Smooth muscle cell of the brain vasculature (primary cell): ENCODE results near the gene PRAMEF25.
"Not testable (repeated sequence)": the region's sequence is repeated elsewhere in the genome, so short reads cannot be mapped to it uniquely, and the experiment has no call there.

Experiments
- DNase-seq: peaks from one replicate; pipeline ENCODE4 v3.0.0-alpha.2; 2012; ENCODE audit warnings: low read depth, low spot score

The PRAMEF25 gene

DNA sequence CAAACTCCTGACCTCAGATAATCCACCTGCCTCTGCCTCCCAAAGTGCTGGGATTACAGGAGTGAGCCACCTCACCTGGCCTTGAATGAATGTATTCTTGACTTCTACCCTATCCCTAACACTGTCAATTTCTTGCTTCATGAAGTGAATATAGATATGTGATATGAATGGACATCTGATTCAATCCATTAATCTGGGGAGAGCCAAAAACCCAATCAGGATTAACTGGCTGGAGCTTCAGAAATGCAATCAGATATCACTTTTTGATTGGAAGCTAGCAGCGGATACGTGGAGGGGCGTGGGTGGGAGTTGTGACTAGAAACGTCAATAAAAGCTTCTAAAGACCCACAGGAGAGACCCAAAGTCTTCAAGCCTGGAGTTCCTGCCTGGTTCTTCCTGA lies at the start of gene PRAMEF25:
Gene PRAMEF25, plus strand, starts transcription at position 301 of the 400 bp plus-strand sequence. CDS start 2,920 bp downstream, outside the sequence.
- DNase-seq, result not testable (repeated sequence)

DNA sequence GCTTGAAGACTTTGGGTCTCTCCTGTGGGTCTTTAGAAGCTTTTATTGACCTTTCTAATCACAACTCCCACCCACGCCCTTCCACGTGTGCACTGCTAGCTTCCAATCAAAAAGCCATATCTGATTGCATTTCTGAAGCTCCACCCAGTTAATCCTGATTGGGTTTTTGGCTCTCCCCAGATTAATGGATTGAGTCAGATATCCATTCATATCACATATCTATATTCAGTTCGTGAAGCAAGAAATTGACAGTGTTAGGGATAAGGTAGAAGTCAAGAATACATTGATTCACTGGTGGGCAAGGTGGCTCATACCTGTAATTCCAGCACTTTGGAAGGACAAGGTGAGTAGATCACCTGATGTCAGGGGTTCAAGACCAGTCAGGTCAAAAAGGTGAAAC lies 14.1 kb upstream of the PRAMEF25 start, which contains the start of gene PRAMEF27:
Gene PRAMEF27, minus strand, starts transcription at position 101 of the 400 bp plus-strand sequence. CDS start 2,916 bp downstream, outside the sequence.
- DNase-seq, result not testable (repeated sequence)

DNA sequence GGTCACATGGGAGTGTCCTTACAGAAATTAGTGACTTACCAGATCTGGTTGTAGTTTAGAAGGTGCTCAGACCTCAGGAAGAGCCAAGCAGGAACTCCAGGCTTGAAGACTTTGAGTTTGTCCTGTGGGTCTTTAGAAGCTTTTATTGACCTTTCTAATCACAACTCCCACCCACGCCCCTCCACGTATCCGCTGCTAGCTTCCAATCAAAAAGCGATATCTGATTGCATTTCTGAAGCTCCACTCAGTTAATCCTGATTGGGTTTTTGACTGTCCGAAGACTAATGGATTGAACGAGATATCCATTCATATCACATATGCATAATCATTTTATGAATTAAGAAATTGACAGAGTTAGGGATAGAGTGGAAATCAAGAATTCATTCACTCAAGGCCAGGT lies 46.2 kb downstream of the PRAMEF25 start, which contains the start of gene HNRNPCL2:
Gene HNRNPCL2, minus strand, starts transcription at position 101 of the 400 bp plus-strand sequence. CDS start 454 bp downstream, outside the sequence.
- not testable (repeated sequence) for DNase-seq
